ENCODE measurements around the gene LIF. TPM values are rescaled to one million over a fixed set of nuclear protein-coding genes. Genes with fewer than 3 reads are reported as not detected.

Gene LIF
- total and polyA plus RNA-seq, 7 donors = 0.28 to 10.3 (median 1.6) TPM

- Histone ChIP-seq H3K9me3 (no peaks in the 10 kb centered on the region), H3K27ac (no peak overlapping the region), H3K27me3 (no peaks in the 10 kb centered on the region), H3K4me1 (peaks cover 0 to 23% (median 19%) of the 10 kb centered on the region in 4 donors), H3K4me3 (no peak overlapping the region), H3K36me3 (no peaks in the 10 kb centered on the region)
- 88 to 92% methylated on average over 4 of the region's 4 CpGs for WGBS, 2 donors
- DNase-seq = no peak
- intact Hi-C loops (cut with DNase I) = loop anchor here (5.0 kb wide), 1 partner anchor 48 kb away; the partner anchor contains the start of gene LIF
- TF ChIP-seq CTCF (IDR thresholded peaks at IDR 0.05) (no peak), POLR2AphosphoS5 (IDR thresholded peaks at IDR 0.05) (no peak), POLR2A (IDR thresholded peaks at IDR 0.05) (no peak), EP300 (IDR thresholded peaks at IDR 0.05) (no peak)
These were observed 47.6 kb downstream of the LIF start for GRCh38 chr22:30198921-30199320.

- intact Hi-C loops (cut with DNase I) = loop anchor here (5.0 kb wide), 1 partner anchor 49 kb away; the partner anchor contains the start of gene LIF
- H3K4me1 ChIP-seq = peaks cover 0 to 23% (median 19%) of the 10 kb centered on the region in 4 donors
- DNase-seq = no peak
- no peak overlapping the region for H3K27ac ChIP-seq
- H3K27me3 ChIP-seq = no peaks in the 10 kb centered on the region
- H3K4me3 ChIP-seq = no peak overlapping the region
- WGBS, 2 donors = 92 to 96% methylated on average over 5 of the region's 5 CpGs
- no peak for TF ChIP-seq EP300 (IDR thresholded peaks at IDR 0.05)
- no peak for TF ChIP-seq POLR2A (IDR thresholded peaks at IDR 0.05)
- no peak for TF ChIP-seq CTCF (IDR thresholded peaks at IDR 0.05)
- no peak for TF ChIP-seq POLR2AphosphoS5 (IDR thresholded peaks at IDR 0.05)
- H3K9me3 ChIP-seq = no peaks in the 10 kb centered on the region
- H3K36me3 ChIP-seq = no peaks in the 10 kb centered on the region
These were observed 48.3 kb downstream of the LIF start for GRCh38 chr22:30198152-30198825.

GRCh38 chr22:30197389-30197788, 49.2 kb downstream of the LIF start:
- Histone ChIP-seq H3K27ac (peak overlapping the region; percentile 61 to 73 (median 70)), H3K9me3 (no peaks in the 10 kb centered on the region), H3K27me3 (no peaks in the 10 kb centered on the region), H3K4me3 (no peak overlapping the region), H3K4me1 (peaks cover 0 to 23% (median 19%) of the 10 kb centered on the region in 4 donors), H3K36me3 (no peaks in the 10 kb centered on the region)
- intact Hi-C loops (cut with DNase I) = loop anchor here (5.0 kb wide), 1 partner anchor 50 kb away; the partner anchor contains the start of gene LIF
- no peak for DNase-seq
- TF ChIP-seq POLR2A (IDR thresholded peaks at IDR 0.05) (no peak), EP300 (IDR thresholded peaks at IDR 0.05) (no peak), CTCF (IDR thresholded peaks at IDR 0.05) (no peak), POLR2AphosphoS5 (IDR thresholded peaks at IDR 0.05) (no peak)

GRCh38 chr22:30196880-30197336, 49.7 kb downstream of the LIF start:
- no peaks in the 10 kb centered on the region for H3K9me3 ChIP-seq
- H3K27ac ChIP-seq = peak overlapping the region; percentile 61 to 73 (median 70)
- 8 to 15% methylated on average over 2 of the region's 2 CpGs for WGBS, 2 donors
- H3K4me1 ChIP-seq = peaks cover 0 to 23% (median 19%) of the 10 kb centered on the region in 4 donors
- H3K4me3 ChIP-seq = no peak overlapping the region
- no peaks in the 10 kb centered on the region for H3K36me3 ChIP-seq
- TF ChIP-seq POLR2A (IDR thresholded peaks at IDR 0.05) (no peak), POLR2AphosphoS5 (IDR thresholded peaks at IDR 0.05) (no peak), CTCF (IDR thresholded peaks at IDR 0.05) (no peak), EP300 (IDR thresholded peaks at IDR 0.05) (no peak)
- no peaks in the 10 kb centered on the region for H3K27me3 ChIP-seq
- DNase-seq = no peak
- intact Hi-C loops (cut with DNase I) = loop anchor here (5.0 kb wide), 1 partner anchor 50 kb away; the partner anchor contains the start of gene LIF
